Measurements from ENCODE around the gene PRPS2. TPM values are rescaled to one million over a fixed set of nuclear protein-coding genes. Genes with fewer than 3 reads are reported as not detected.

Gene PRPS2
- total RNA-seq, result 36.1 and 38.0 TPM in 2 replicates

DNA sequence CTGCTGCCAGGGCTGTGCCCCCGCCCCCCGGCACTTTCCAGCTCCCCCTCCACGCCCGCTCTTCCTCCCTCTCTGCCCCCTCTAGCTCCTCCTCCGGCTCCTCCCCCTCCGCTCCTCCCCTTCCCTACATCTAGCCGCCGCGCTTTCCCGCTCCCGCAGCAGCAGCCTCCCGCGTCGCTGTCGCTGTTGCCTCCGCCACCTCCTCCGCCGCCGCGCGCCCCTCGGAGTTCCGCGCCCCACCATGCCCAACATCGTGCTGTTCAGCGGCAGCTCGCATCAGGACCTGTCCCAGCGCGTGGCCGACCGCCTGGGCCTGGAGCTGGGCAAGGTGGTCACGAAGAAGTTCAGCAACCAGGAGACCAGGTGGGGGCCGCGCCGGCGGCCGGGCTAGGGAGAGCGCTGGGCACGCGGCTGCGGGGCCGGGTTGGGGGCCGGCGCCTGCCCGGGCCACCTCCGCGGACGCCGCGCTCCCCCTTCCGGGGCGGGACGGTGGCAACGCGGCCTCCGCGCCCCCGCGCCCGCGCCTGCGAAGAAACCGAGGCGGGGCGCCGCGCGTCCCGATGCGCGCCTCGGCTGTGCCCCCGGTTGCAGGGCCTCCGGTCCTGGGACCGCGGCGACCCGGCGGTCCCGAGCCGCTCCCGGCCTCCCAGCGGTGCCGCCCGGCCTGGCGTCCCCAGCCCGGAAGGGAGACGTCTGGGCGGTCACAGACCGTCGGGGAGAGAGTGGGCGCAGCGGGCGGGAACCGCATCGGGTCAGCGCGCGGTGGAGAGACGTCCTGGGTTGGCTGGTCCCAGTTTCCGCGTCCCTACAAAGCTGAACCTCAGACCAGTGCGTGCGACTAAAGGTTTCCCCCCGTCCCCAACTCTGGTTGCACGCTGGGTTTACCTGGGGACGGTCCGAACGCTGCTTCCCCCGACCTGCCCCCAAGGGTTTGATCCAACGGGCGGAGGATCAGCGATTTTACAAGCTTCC is at the start of gene PRPS2:
PRPS2 (plus strand) TSS at position 156 of the 972 bp plus-strand sequence; CDS start at position 242, 86 bp downstream.
- TF ChIP-seq, protein P1, sequence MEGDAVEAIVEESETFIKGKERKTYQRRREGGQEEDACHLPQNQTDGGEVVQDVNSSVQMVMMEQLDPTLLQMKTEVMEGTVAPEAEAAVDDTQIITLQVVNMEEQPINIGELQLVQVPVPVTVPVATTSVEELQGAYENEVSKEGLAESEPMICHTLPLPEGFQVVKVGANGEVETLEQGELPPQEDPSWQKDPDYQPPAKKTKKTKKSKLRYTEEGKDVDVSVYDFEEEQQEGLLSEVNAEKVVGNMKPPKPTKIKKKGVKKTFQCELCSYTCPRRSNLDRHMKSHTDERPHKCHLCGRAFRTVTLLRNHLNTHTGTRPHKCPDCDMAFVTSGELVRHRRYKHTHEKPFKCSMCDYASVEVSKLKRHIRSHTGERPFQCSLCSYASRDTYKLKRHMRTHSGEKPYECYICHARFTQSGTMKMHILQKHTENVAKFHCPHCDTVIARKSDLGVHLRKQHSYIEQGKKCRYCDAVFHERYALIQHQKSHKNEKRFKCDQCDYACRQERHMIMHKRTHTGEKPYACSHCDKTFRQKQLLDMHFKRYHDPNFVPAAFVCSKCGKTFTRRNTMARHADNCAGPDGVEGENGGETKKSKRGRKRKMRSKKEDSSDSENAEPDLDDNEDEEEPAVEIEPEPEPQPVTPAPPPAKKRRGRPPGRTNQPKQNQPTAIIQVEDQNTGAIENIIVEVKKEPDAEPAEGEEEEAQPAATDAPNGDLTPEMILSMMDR (IDR thresholded peaks at IDR 0.05; ENCODE audit: insufficient read depth, low read length, severe bottlenecking), result no peak
- no peak for FAIRE-seq
- Histone ChIP-seq H3K27me3 (ENCODE audit: control insufficient read depth, insufficient read depth, low read length) (no peaks in the 10 kb centered on the region), H3K36me3 (ENCODE audit: control insufficient read depth, insufficient read depth, low read length) (no peaks in the 10 kb centered on the region), H3K4me3 (ENCODE audit: low read depth, low read length) (peak within 1 kb of the TSS; percentile 65)
- DNase-seq (ENCODE audit: low read depth), result peak; percentile 12

DNA sequence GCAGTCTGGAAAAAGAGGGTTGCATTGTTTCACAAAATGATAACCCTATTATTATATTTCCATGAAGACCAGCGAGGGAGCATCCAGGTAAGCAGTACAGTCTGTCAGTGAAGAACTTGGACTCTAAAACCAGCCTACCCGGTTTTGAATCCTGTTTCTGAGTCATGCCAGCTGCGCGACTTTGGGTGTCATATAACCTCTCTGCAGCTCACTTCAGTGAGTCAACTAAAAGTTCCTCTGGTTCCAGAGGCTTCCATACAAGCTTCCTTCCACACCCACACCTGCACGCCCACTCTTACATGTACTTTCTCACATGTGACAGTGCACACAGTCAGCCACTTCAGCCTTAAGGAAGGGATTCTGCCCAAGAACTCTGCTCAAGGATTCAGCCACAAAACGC is 49.8 kb upstream of the PRPS2 start:
- H3K27me3 ChIP-seq (ENCODE audit: control insufficient read depth, insufficient read depth, low read length), result no peaks in the 10 kb centered on the region
- no peaks in the 10 kb centered on the region for H3K36me3 ChIP-seq (ENCODE audit: control insufficient read depth, insufficient read depth, low read length)
- FAIRE-seq, result peak; percentile 18
- TF ChIP-seq, protein P1 (IDR thresholded peaks at IDR 0.05; ENCODE audit: insufficient read depth, low read length, severe bottlenecking), result no peak
- peak; percentile 92 for DNase-seq (ENCODE audit: low read depth)
- H3K4me3 ChIP-seq (ENCODE audit: low read depth, low read length), result no peak overlapping the region

DNA sequence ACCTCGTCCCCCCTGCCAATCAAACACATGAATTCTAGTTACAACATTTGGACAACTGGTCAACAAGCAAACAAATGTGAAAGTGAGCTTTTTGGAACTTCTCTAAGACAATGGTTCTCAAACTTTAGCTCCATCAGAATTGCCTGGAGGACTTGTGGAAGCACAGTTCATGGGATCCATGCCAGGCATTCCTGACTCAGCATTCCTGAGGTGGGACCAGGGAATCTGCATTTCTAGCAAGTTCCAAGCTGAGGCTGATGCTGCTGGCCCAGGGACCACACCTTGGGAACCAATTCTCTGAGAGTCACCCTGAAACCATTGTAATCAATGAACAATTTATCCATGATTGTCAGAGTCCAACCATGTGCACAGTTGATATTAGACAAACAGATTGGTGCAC is 43.8 kb upstream of the PRPS2 start:
- DNase-seq (ENCODE audit: low read depth), result no peak
- TF ChIP-seq, protein P1 (IDR thresholded peaks at IDR 0.05; ENCODE audit: insufficient read depth, low read length, severe bottlenecking), result no peak
- peak; percentile 18 for FAIRE-seq
- Histone ChIP-seq H3K27me3 (ENCODE audit: control insufficient read depth, insufficient read depth, low read length) (no peaks in the 10 kb centered on the region), H3K4me3 (ENCODE audit: low read depth, low read length) (no peak overlapping the region), H3K36me3 (ENCODE audit: control insufficient read depth, insufficient read depth, low read length) (no peaks in the 10 kb centered on the region)

DNA sequence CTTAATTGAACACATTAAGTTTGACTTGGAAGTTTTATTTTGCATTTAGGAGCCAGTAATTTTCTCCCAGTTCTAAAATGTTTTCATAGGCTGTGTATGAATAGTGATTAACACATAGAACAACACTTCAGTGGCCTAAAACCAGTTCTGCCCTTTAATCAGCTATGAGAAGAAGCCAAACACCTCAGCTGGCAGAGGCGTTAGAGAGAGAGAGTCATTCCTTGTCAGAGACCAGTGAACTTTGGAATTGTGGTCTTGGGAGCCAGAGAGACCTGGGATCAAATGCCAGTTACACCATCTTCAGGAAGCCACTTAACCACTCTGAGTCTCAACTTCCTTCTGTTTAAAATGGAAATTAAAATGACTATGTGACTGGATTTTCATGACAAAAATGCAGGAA is 39.3 kb upstream of the PRPS2 start:
- TF ChIP-seq, protein P1 (IDR thresholded peaks at IDR 0.05; ENCODE audit: insufficient read depth, low read length, severe bottlenecking), result no peak
- FAIRE-seq (peak; percentile 55), DNase-seq (ENCODE audit: low read depth) (peak; percentile 2)
- no peak overlapping the region for H3K4me3 ChIP-seq (ENCODE audit: low read depth, low read length)
- H3K27me3 ChIP-seq (ENCODE audit: control insufficient read depth, insufficient read depth, low read length), result no peaks in the 10 kb centered on the region
- H3K36me3 ChIP-seq (ENCODE audit: control insufficient read depth, insufficient read depth, low read length), result no peaks in the 10 kb centered on the region

DNA sequence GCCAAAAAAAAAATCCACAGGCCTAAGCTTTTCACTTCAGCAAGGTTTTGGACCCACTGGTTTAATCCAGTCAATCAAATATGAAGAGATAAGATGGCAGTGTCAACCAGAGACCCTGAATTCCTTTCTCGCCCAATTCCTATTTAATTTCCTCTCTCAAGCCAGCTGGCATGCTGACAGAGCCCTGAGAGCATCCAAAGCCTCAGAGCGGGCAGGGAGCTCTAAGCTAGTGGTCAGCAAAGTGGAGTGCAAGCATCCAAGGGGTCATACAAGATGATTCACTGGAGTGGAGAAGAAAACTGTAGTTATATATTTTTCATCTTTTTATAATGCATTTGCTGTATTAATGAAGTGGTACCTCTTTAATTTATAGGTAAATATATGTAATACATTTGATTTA is 37.8 kb upstream of the PRPS2 start:
- Histone ChIP-seq H3K4me3 (ENCODE audit: low read depth, low read length) (no peak overlapping the region), H3K27me3 (ENCODE audit: control insufficient read depth, insufficient read depth, low read length) (no peaks in the 10 kb centered on the region), H3K36me3 (ENCODE audit: control insufficient read depth, insufficient read depth, low read length) (no peaks in the 10 kb centered on the region)
- FAIRE-seq (no peak), DNase-seq (ENCODE audit: low read depth) (no peak)
- TF ChIP-seq, protein P1 (IDR thresholded peaks at IDR 0.05; ENCODE audit: insufficient read depth, low read length, severe bottlenecking), result no peak

All from bronchial epithelial cell (primary cell).